GM10847 (cell line): Measurements from ENCODE around the gene WDHD1.

ENCODE experiments used
- POLR2A ChIP-seq: IDR thresholded peaks from 2 replicates; pipeline ENCODE4 v1.6.1; 2011; ENCODE audit not compliant: insufficient read length; ENCODE audit errors: extremely low read depth

WDHD1 gene, protein sequence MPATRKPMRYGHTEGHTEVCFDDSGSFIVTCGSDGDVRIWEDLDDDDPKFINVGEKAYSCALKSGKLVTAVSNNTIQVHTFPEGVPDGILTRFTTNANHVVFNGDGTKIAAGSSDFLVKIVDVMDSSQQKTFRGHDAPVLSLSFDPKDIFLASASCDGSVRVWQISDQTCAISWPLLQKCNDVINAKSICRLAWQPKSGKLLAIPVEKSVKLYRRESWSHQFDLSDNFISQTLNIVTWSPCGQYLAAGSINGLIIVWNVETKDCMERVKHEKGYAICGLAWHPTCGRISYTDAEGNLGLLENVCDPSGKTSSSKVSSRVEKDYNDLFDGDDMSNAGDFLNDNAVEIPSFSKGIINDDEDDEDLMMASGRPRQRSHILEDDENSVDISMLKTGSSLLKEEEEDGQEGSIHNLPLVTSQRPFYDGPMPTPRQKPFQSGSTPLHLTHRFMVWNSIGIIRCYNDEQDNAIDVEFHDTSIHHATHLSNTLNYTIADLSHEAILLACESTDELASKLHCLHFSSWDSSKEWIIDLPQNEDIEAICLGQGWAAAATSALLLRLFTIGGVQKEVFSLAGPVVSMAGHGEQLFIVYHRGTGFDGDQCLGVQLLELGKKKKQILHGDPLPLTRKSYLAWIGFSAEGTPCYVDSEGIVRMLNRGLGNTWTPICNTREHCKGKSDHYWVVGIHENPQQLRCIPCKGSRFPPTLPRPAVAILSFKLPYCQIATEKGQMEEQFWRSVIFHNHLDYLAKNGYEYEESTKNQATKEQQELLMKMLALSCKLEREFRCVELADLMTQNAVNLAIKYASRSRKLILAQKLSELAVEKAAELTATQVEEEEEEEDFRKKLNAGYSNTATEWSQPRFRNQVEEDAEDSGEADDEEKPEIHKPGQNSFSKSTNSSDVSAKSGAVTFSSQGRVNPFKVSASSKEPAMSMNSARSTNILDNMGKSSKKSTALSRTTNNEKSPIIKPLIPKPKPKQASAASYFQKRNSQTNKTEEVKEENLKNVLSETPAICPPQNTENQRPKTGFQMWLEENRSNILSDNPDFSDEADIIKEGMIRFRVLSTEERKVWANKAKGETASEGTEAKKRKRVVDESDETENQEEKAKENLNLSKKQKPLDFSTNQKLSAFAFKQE

DNA sequence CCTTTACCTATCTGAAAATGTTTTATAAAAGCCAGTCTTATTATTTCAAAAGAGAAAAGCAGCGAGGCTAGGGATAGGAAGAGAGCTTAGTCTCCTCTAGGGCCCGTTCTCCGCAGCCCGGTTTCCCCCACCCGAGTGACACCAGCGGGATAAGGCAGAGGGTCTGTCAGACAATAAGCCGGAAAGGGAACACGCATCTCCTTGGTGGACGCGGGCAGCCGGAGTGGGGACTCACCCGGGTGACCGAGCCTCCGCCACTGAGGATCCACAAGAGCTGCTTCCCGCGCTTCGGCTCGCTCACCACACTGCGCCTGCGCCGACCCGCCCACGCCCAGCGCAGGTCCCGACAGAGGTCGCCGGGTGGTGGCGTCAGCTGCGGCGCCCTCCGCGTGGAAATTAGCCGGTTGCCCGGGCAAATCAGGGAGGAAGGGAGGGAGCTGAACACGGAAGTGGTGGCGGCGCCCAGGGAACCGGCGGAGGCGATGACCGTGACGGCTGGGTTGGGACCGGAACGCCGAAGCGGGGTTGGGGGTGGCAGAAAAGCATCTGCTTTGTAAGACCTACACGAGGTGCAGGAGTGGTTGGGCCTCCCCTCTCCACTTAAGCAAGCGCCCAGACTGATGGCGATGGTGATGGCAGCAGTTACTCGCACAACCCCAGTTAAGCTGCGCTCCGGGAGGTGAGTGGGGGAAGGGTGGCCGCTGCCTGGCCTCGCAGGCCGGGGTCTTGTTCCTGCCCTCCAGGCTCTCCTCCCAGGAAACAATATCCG, at the start of gene WDHD1, which contains the start of gene SOCS4:
TSS of gene WDHD1 (minus strand) at position 307 of the 769 bp plus-strand sequence. CDS start 312 bp downstream, outside the sequence.
TSS of gene SOCS4 (plus strand) at position 444 of the 769 bp plus-strand sequence. CDS start 15,806 bp downstream, outside the sequence.
- peak; percentile 78 for TF ChIP-seq POLR2A

GRCh38 chr14:55075628-55076175, 48.8 kb upstream of the WDHD1 start:
- TF ChIP-seq POLR2A, result no peak

DNA sequence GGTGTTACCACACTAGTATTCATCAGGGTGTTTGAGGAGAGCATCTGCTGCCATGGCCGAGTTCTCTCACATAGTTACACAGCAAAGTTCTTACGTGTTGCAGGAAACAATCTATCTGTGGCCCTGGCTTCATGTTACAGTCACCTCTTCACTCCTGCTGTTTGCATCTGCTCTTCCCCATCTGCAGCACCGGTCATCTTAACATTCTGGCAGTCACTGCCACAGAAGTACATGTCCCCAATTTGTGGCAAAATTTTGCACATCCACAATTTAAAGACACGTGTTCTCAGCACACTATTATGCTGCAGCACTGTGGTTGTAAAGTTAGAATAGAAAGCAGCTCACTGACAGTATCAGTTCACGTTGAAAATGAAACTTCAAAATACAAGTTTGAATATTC, 47.8 kb upstream of the WDHD1 start:
- TF ChIP-seq POLR2A, result no peak

- no peak for TF ChIP-seq POLR2A
Measured at GRCh38 chr14:55073856-55074255, 47.0 kb upstream of the WDHD1 start.

DNA sequence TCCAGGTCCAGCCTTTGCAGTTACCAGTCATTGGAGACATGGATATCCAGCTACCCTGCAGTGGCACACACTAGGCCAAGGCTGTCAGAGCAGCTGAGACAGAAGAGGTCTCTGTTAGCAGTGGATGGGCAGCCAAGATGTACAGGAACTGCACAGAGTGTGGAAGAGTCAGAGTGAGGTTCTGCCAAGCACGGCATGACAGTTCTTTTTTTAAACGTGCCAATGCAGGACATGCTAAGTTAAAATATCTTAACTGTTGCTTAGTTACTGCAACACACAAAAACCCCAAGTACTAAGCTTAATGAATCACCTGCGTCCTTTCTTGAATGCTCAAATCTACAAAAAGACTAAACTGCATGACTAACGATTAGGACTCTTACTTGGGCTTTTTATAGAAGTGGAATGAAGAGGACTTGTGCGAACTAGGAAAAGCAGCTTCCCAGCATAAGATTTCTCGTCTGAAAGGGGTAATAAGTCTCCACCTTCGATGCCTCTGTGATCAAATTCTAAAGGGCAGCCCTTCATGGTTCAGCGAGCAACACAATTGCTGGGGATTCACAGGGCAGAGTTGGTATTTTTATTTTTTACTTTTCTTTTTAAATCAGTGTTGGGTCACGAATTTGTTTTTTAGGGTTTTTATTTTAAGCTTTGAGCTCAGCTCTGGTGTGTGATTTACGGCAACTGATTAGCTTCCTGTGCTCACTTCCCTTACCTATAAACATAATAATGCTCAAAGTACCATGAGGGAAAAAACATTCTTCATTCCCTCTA, 45.2 kb upstream of the WDHD1 start:
- no peak for TF ChIP-seq POLR2A

- no peak for TF ChIP-seq POLR2A
Measured at GRCh38 chr14:55070981-55071411, 44.1 kb upstream of the WDHD1 start.

DNA sequence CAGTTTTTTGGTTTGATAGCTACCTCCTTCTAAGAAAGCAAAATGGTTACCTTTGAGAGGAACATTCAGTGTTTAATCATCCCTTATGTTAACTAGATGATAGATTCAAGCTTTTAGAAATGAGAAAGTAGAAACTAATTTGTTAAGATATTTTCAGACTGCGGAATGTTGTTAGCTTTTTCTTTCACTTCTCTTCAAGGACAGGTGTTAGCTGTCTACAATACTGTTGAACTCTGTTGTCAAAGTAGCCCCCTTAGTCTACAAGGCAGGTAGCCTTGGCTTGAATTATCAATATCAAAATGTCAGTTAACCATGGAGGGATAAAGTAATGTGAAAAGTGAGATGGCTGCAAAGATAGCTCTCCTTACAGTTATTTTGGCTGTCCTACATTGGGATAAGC, 39.3 kb upstream of the WDHD1 start:
- TF ChIP-seq POLR2A, result no peak

- no peak for TF ChIP-seq POLR2A
Measured at GRCh38 chr14:55065411-55065810, 38.5 kb upstream of the WDHD1 start.

- TF ChIP-seq POLR2A, result no peak
Measured at GRCh38 chr14:55062517-55063351, 35.8 kb upstream of the WDHD1 start.

GRCh38 chr14:55059333-55059732, 32.4 kb upstream of the WDHD1 start:
- no peak for TF ChIP-seq POLR2A

DNA sequence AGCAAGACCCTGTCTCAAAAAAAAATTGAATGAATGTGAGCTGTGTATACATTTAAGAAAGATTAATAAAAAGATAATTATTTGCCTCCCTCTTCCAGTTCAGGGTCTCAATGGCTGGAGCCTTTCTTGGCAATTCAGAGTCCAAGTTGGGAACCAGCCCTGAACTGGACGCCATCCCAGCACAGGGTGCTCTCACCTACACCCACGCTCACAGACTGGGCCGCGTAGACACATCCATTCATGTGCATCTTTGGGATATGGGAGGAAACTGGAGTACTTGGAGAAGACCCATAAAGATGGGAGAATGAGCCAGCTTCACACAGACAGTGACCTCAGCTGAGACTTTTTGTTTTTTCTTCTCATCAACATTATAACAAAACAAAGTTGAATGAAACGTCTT, 31.0 kb upstream of the WDHD1 start:
- no peak for TF ChIP-seq POLR2A

- no peak for TF ChIP-seq POLR2A
Measured at GRCh38 chr14:55054098-55054497, 27.2 kb upstream of the WDHD1 start.

DNA sequence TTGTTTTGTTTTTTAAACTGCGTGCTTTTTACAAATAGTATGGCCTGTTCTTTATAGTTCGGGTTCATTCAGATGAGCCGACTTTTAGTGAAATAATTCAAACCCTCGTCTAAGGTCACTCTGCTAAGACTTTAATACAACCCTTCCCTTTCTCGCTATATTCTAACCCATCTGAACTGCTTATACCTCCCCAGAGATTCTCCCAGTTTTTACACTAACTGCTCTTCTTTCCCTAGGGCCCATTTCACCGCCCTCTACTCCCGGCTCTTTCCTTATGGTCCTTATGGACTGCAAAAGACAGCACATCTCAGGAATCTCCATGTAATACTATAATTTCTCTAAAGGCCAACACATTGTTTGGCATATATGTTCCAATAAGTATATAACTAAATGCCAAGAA, 26.6 kb upstream of the WDHD1 start:
- TF ChIP-seq POLR2A, result no peak
